Mesendoderm (in vitro differentiated cells): ENCODE results near the gene CDK14.
A peak's percentile ranks its signal among the peaks of the same experiment; 100 is the strongest.

Experiments used
- DNase-seq: peaks from one replicate; pipeline ENCODE4 v3.0.0; 2013
- H2AK5ac ChIP-seq: 2 replicates; pipeline ENCODE4 v1.6.1; 2013; ENCODE audit warnings: low read length, inconsistent platforms
- H2BK120ac ChIP-seq: 2 replicates; pipeline ENCODE4 v1.6.1; 2013; ENCODE audit warnings: low read depth, mild to moderate bottlenecking, low read length, moderate library complexity, mixed read lengths
- H2BK15ac ChIP-seq: replicated peaks from 2 replicates; pipeline ENCODE4 v1.6.1; 2013; ENCODE audit warnings: low read depth, mild to moderate bottlenecking, moderate library complexity
- H2BK5ac ChIP-seq: 2 replicates; pipeline ENCODE4 v1.6.1; 2013; ENCODE audit warnings: low read length, inconsistent platforms
- H3K18ac ChIP-seq: 2 replicates; pipeline ENCODE4 v1.6.1; 2013; ENCODE audit warnings: mild to moderate bottlenecking, low read length, mixed read lengths
- H3K23ac ChIP-seq: one replicate; pipeline ENCODE4 v1.6.1; 2013; ENCODE audit warnings: low read length
- H3K27ac ChIP-seq: 2 replicates; pipeline ENCODE4 v1.5.1; 2013; ENCODE audit warnings: low read depth, mild to moderate bottlenecking, inconsistent platforms, low read length, moderate library complexity
- H3K27me3 ChIP-seq: 2 replicates; pipeline ENCODE4 v1.6.1; 2013; ENCODE audit warnings: low read length, control low read depth, mild to moderate bottlenecking, inconsistent platforms; ENCODE audit not compliant: insufficient read depth, poor library complexity
- H3K36me3 ChIP-seq: 2 replicates; pipeline ENCODE4 v1.6.1; 2013; ENCODE audit warnings: low read length, inconsistent platforms; ENCODE audit not compliant: control insufficient read depth, insufficient read depth
- H3K4ac ChIP-seq: one replicate; pipeline ENCODE4 v1.6.1; 2013; ENCODE audit warnings: low read depth, mild to moderate bottlenecking, low read length, moderate library complexity
- H3K4me1 ChIP-seq: 2 replicates; pipeline ENCODE4 v1.6.1; 2013; ENCODE audit warnings: low read depth, low read length, inconsistent platforms; ENCODE audit not compliant: control insufficient read depth
- H3K4me2 ChIP-seq: 2 replicates; pipeline ENCODE4 v1.6.1; 2013; ENCODE audit warnings: low read length
- H3K4me3 ChIP-seq: 2 replicates; pipeline ENCODE4 v1.5.1; 2013; ENCODE audit warnings: mild to moderate bottlenecking, low read length
- H3K56ac ChIP-seq: one replicate; pipeline ENCODE4 v1.6.1; 2013; ENCODE audit warnings: low read length
- H3K79me1 ChIP-seq: 2 replicates; pipeline ENCODE4 v1.6.1; 2013; ENCODE audit warnings: low read length, inconsistent platforms
- H3K79me2 ChIP-seq: 2 replicates; pipeline ENCODE4 v1.6.1; 2013; ENCODE audit warnings: mild to moderate bottlenecking, low read length; ENCODE audit not compliant: control insufficient read depth, insufficient read depth
- H3K9ac ChIP-seq: 2 replicates; pipeline ENCODE4 v1.6.1; 2013; ENCODE audit warnings: low read length, inconsistent platforms
- H4K5ac ChIP-seq: one replicate; pipeline ENCODE4 v1.6.1; 2013; ENCODE audit warnings: low read length
- H4K8ac ChIP-seq: one replicate; pipeline ENCODE4 v1.6.1; 2013; ENCODE audit warnings: low read depth, mild to moderate bottlenecking, control low read depth, low read length, moderate library complexity
- WGBS: extraction: QIAGEN DNeasy Blood & Tissue Kit; methylation state at CpG from one replicate; pipeline ENCODE4 v1.1.7; 2013; ENCODE audit warnings: low lambda C conversion rate, missing lambda C conversion rate; ENCODE audit not compliant: insufficient coverage; ENCODE audit errors: extremely low coverage; 5-methylcytosine and 5-hydroxymethylcytosine counted together

The CDK14 gene

DNA sequence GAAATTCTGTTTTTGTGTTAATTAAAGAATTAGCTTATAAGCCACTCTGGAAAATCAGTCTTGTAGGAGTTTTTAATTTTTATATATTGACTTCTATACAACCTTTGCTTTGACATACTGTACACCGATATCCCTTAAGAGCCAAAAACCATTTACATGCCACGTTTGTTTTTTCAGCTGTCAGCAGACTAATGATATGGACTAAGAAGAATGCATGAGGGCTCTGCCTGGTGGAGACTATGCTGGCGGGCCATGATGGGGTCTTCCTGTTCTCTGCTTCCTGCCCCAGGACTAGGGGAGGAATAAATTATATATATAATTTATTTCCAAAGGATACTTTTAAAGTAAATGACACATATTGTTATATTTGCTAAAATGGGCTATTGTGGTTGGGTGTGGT, 96.3 kb downstream of the CDK14 start:
- Histone ChIP-seq H4K5ac (no peak overlapping the region), H3K9ac (no peak overlapping the region), H3K27ac (no peak overlapping the region), H3K18ac (no peak overlapping the region), H3K4me1 (no peaks in the 10 kb centered on the region), H3K79me1 (peaks cover 5% of the 10 kb centered on the region), H3K4ac (no peak overlapping the region), H3K23ac (no peak overlapping the region), H2AK5ac (no peak overlapping the region), H3K27me3 (no peaks in the 10 kb centered on the region), H3K4me3 (no peak overlapping the region), H3K4me2 (no peak overlapping the region), H3K36me3 (no peaks in the 10 kb centered on the region), H2BK5ac (no peak overlapping the region), H2BK15ac (no peak overlapping the region), H2BK120ac (no peak overlapping the region), H3K79me2 (no peaks in the 10 kb centered on the region), H4K8ac (no peak overlapping the region), H3K56ac (no peak overlapping the region)
- no peak for DNase-seq
- WGBS = no CpG with 5 or more reads among the region's 3 CpGs

DNA sequence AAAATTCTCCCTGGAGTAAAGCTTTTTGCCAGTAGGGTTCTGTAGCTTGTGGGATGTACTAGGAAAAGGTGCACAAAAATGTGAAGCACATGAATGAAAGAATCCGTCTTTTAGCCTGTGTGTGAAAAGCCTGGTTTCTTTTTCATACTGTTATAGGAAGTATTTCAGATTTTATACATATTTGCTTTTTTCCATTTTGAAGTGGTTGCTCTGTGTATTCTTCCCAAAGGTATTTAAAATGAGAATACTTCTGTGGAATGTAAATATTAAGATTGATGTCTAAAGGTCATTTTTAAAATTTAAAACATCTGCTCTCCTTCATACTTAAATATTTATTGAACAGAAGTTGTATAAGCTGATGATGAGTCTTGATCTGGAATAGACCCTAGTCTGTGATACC, 96.8 kb downstream of the CDK14 start:
- WGBS = no CpG with 5 or more reads among the region's 1 CpG

DNA sequence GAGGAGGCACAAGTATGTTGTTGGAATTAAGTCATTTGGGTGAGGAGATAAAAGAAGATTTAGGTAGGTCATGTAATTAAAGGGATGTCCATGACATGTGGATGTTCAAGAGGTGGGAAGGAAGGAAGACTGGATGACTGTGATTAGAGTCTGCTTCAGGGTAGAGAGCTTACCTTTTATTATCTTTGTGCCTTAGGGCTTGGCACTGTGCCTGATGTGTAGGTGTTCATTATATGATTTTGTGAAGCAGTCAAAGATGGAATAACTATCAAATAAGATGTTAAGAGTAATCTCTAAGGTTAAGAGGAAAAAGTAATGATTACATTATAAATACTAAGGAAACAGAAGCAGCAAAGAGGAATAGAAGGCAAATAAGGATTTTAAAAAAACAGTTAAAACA, 97.8 kb downstream of the CDK14 start:
- Histone ChIP-seq H2BK120ac (no peak overlapping the region), H3K27me3 (no peaks in the 10 kb centered on the region), H3K79me1 (peaks cover 5% of the 10 kb centered on the region), H4K5ac (no peak overlapping the region), H3K4me3 (no peak overlapping the region), H3K4me2 (no peak overlapping the region), H4K8ac (no peak overlapping the region), H3K79me2 (no peaks in the 10 kb centered on the region), H3K9ac (no peak overlapping the region), H3K56ac (no peak overlapping the region), H3K18ac (no peak overlapping the region), H2AK5ac (no peak overlapping the region), H3K27ac (no peak overlapping the region), H2BK5ac (no peak overlapping the region), H3K4ac (no peak overlapping the region), H3K4me1 (no peaks in the 10 kb centered on the region), H2BK15ac (no peak overlapping the region), H3K36me3 (no peaks in the 10 kb centered on the region), H3K23ac (no peak overlapping the region)
- no peak for DNase-seq

More for the DNA sequence above, 96.8 kb downstream of the CDK14 start:
- no peak overlapping the region for H3K4ac ChIP-seq
- no peak for DNase-seq
- no peak overlapping the region for H3K4me3 ChIP-seq
- no peak overlapping the region for H4K5ac ChIP-seq
- no peaks in the 10 kb centered on the region for H3K36me3 ChIP-seq
- no peak overlapping the region for H3K56ac ChIP-seq
- peaks cover 5% of the 10 kb centered on the region for H3K79me1 ChIP-seq
- no peak overlapping the region for H3K27ac ChIP-seq
- H3K4me2 ChIP-seq = no peak overlapping the region
- H2AK5ac ChIP-seq = no peak overlapping the region
- no peak overlapping the region for H2BK5ac ChIP-seq
- no peak overlapping the region for H2BK120ac ChIP-seq
- H3K4me1 ChIP-seq = no peaks in the 10 kb centered on the region
- no peak overlapping the region for H3K9ac ChIP-seq
- no peak overlapping the region for H2BK15ac ChIP-seq
- H3K79me2 ChIP-seq = no peaks in the 10 kb centered on the region
- no peak overlapping the region for H3K23ac ChIP-seq
- H4K8ac ChIP-seq = no peak overlapping the region
- H3K18ac ChIP-seq = no peak overlapping the region
- no peaks in the 10 kb centered on the region for H3K27me3 ChIP-seq

DNA sequence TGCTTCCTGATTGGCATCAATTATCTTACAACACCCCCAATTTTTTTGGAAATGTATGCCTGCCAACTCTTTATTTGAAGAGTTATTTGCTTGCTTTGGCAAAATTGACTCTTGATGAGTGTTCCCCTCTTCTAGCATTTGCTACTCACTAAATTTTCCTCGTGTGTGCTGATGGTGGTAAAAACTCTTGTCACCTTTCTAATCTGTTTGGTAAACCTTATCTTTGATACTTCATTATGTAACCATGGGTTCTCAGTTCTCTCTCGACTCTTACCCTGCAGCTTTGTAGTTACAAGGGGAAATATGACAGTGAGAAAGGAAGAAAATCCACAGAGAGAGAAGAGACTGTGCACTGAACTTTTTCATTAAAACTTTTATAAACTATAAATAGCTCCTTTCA, 102.5 kb downstream of the CDK14 start:
- H2BK120ac ChIP-seq = no peak overlapping the region
- no peaks in the 10 kb centered on the region for H3K27me3 ChIP-seq
- no peak overlapping the region for H3K4me2 ChIP-seq
- no peak overlapping the region for H3K4ac ChIP-seq
- no peaks in the 10 kb centered on the region for H3K36me3 ChIP-seq
- peak; percentile 42 for DNase-seq
- H3K79me2 ChIP-seq = no peaks in the 10 kb centered on the region
- no peak overlapping the region for H3K56ac ChIP-seq
- no peak overlapping the region for H3K18ac ChIP-seq
- no peak overlapping the region for H2BK15ac ChIP-seq
- H4K5ac ChIP-seq = no peak overlapping the region
- no peak overlapping the region for H3K23ac ChIP-seq
- H2BK5ac ChIP-seq = no peak overlapping the region
- no peak overlapping the region for H4K8ac ChIP-seq
- peaks cover 1% of the 10 kb centered on the region for H3K79me1 ChIP-seq
- no peak overlapping the region for H3K4me3 ChIP-seq
- no peak overlapping the region for H2AK5ac ChIP-seq
- WGBS = no CpG with 5 or more reads among the region's 2 CpGs
- H3K27ac ChIP-seq = no peak overlapping the region
- H3K9ac ChIP-seq = no peak overlapping the region
- H3K4me1 ChIP-seq = peaks cover 6% of the 10 kb centered on the region

- H3K27ac ChIP-seq = no peak overlapping the region
- H3K36me3 ChIP-seq = no peaks in the 10 kb centered on the region
- H2BK5ac ChIP-seq = no peak overlapping the region
- no peak overlapping the region for H3K9ac ChIP-seq
- no peak overlapping the region for H3K56ac ChIP-seq
- H3K79me2 ChIP-seq = no peaks in the 10 kb centered on the region
- DNase-seq = peak; percentile 23
- no peaks in the 10 kb centered on the region for H3K27me3 ChIP-seq
- no peak overlapping the region for H3K4me2 ChIP-seq
- no peak overlapping the region for H3K23ac ChIP-seq
- H2AK5ac ChIP-seq = no peak overlapping the region
- no peak overlapping the region for H2BK15ac ChIP-seq
- H4K8ac ChIP-seq = no peak overlapping the region
- H3K4ac ChIP-seq = no peak overlapping the region
- H2BK120ac ChIP-seq = no peak overlapping the region
- no peak overlapping the region for H4K5ac ChIP-seq
- no peak overlapping the region for H3K4me3 ChIP-seq
- no peaks in the 10 kb centered on the region for H3K79me1 ChIP-seq
- H3K4me1 ChIP-seq = peaks cover 6% of the 10 kb centered on the region
- H3K18ac ChIP-seq = no peak overlapping the region
- no CpG with 5 or more reads among the region's 3 CpGs for WGBS
Measured at GRCh38 chr7:90701021-90701420, 104.9 kb downstream of the CDK14 start.

GRCh38 chr7:90701771-90702170, 105.7 kb downstream of the CDK14 start:
- no peak overlapping the region for H4K5ac ChIP-seq
- no peaks in the 10 kb centered on the region for H3K79me1 ChIP-seq
- no peak overlapping the region for H3K4me2 ChIP-seq
- no peaks in the 10 kb centered on the region for H3K27me3 ChIP-seq
- H3K18ac ChIP-seq = no peak overlapping the region
- no peak overlapping the region for H2BK5ac ChIP-seq
- no peak overlapping the region for H4K8ac ChIP-seq
- H2BK120ac ChIP-seq = no peak overlapping the region
- no peak overlapping the region for H3K4me3 ChIP-seq
- no peak overlapping the region for H3K9ac ChIP-seq
- no peaks in the 10 kb centered on the region for H3K79me2 ChIP-seq
- DNase-seq = peak; percentile 97
- H3K23ac ChIP-seq = no peak overlapping the region
- no peak overlapping the region for H2BK15ac ChIP-seq
- no CpG with 5 or more reads among the region's 6 CpGs for WGBS
- no peak overlapping the region for H3K56ac ChIP-seq
- H3K4me1 ChIP-seq = peaks cover 6% of the 10 kb centered on the region
- H3K4ac ChIP-seq = no peak overlapping the region
- no peaks in the 10 kb centered on the region for H3K36me3 ChIP-seq
- H3K27ac ChIP-seq = peak overlapping the region; percentile 22
- H2AK5ac ChIP-seq = no peak overlapping the region
